HCT116 (cell line): Measurements from ENCODE around the gene CDC45. TPM values are rescaled to one million over a fixed set of nuclear protein-coding genes. Genes with fewer than 3 reads are reported as not detected.
"Not testable (repeated sequence)": the region's sequence is repeated elsewhere in the genome, so short reads cannot be mapped to it uniquely, and the experiment has no call there.

Source experiments
- ATAC-seq: fragments of 200-7000 bp; cut with Tn5 transposase; 2 replicates; pipeline ENCODE4 v1.9.1; 2020; ENCODE audit warnings: mild to moderate bottlenecking, moderate library complexity
- BruUV-seq: library from RNA; stranded (reverse); fragments of 400-500 nt; replicated peaks from 2 replicates; lab custom pipeline; 2021; lab: Mats Ljungman, UMichigan
- CTCF ChIA-PET: fragments of 300-600 bp; sonication (Branson Sonifier 250); formaldehyde crosslinking; loops from one replicate; lab custom pipeline; 2021; ENCODE audit warnings: antibody characterized with exemption; lab: Charles Lee
- POLR2A ChIA-PET: fragments of 300-600, 350-600 bp; sonication (Branson Sonifier 250); formaldehyde crosslinking; loops from one replicate; lab custom pipeline; 2021; ENCODE audit warnings: antibody characterized with exemption; lab: Charles Lee
- RAD21 ChIA-PET, 2 experiments: fragments of 300-600 bp; sonication (Branson Sonifier 250); formaldehyde crosslinking; loops; one replicate each; lab custom pipeline; 2023; ENCODE audit warnings: low total read pairs in 2 of 2; ENCODE audit not compliant: uncharacterized antibody in 2 of 2, unreplicated experiment in 2 of 2, low non-redundant PET in 1 of 2; lab: Charles Lee
- DNase-seq: peaks from one replicate; pipeline ENCODE4 v3.0.0-alpha.2; 2010; ENCODE audit warnings: low read depth, low spot score
- H2AFZ ChIP-seq: fragments of 200-600 bp; shearing (Covaris generic), sonication (generic); 2 replicates; pipeline ENCODE4 v1.6.1; 2017; ENCODE audit warnings: low read depth, mixed run types, mixed read lengths, antibody characterized with exemption, low read length; ENCODE audit not compliant: poor library complexity, severe bottlenecking
- H3K27ac ChIP-seq: 2 replicates; pipeline ENCODE4 v1.5.1; 2012; ENCODE audit warnings: low read depth, low read length
- H3K27me3 ChIP-seq: fragments of 200-600 bp; sonication (generic); 2 replicates; pipeline ENCODE4 v1.6.1; 2016; ENCODE audit warnings: mixed run types, low read length, mixed read lengths; ENCODE audit not compliant: insufficient read depth
- H3K36me3 ChIP-seq, 2 experiments: fragments of 200-500 bp in 1 of 2; fragments of 200-600 bp in 1 of 2; sonication (Bioruptor generic) in 1 of 2; sonication (generic) in 1 of 2; 2 replicates each; pipeline versions ENCODE4 v1.5.1 to v1.6.1; 2014 to 2016; ENCODE audit warnings: low read length in 2 of 2, inconsistent platforms in 1 of 2, mixed read lengths in 1 of 2, mixed run types in 1 of 2; ENCODE audit not compliant: insufficient read depth in 2 of 2, control insufficient read depth in 1 of 2
- H3K4me1 ChIP-seq, 2 experiments: fragments of 200-600 bp in 1 of 2; sonication (generic) in 1 of 2; 2 replicates each; pipeline versions ENCODE4 v1.5.1 to v1.6.1; 2012 to 2017; ENCODE audit warnings: low read length in 2 of 2, inconsistent platforms in 1 of 2, mild to moderate bottlenecking in 1 of 2, mixed read lengths in 1 of 2, mixed run types in 1 of 2, moderate library complexity in 1 of 2; ENCODE audit not compliant: insufficient read depth in 2 of 2, control insufficient read depth in 1 of 2
- H3K4me2 ChIP-seq: fragments of 200-600 bp; sonication (generic); 2 replicates; pipeline ENCODE4 v1.6.1; 2017; ENCODE audit warnings: mixed run types, low read length, mixed read lengths
- H3K4me3 ChIP-seq, 2 experiments: fragments of 200-600 bp in 1 of 2; sonication (generic) in 1 of 2; replicated peaks in 1 of 2; 2 replicates each; pipeline ENCODE4 v1.5.1; 2011 to 2016; ENCODE audit warnings: low read length in 2 of 2, control low read depth in 1 of 2, low read depth in 1 of 2, mild to moderate bottlenecking in 1 of 2, mixed read lengths in 1 of 2, mixed run types in 1 of 2
- H3K79me2 ChIP-seq: fragments of 200-600 bp; sonication (generic); 2 replicates; pipeline ENCODE4 v1.6.1; 2017; ENCODE audit warnings: mild to moderate bottlenecking, mixed run types, low read length, moderate library complexity, mixed read lengths; ENCODE audit not compliant: insufficient read depth
- H3K9ac ChIP-seq: fragments of 200-600 bp; sonication (generic); 2 replicates; pipeline ENCODE4 v1.6.1; 2016; ENCODE audit warnings: low read length, mixed read lengths
- H3K9me2 ChIP-seq: fragments of 200-600 bp; sonication (generic), shearing (Covaris generic); 2 replicates; pipeline ENCODE4 v1.6.1; 2017; ENCODE audit warnings: mixed run types, mild to moderate bottlenecking, moderate library complexity; ENCODE audit not compliant: insufficient read depth
- H3K9me3 ChIP-seq, 2 experiments: fragments of 200-500 bp in 1 of 2; fragments of 200-600 bp in 1 of 2; sonication (Bioruptor generic) in 1 of 2; sonication (generic) in 1 of 2; 2 replicates each; pipeline ENCODE4 v1.6.1; 2014 to 2017; ENCODE audit warnings: low read length in 2 of 2, mixed read lengths in 2 of 2, inconsistent platforms in 1 of 2, low read depth in 1 of 2, mild to moderate bottlenecking in 1 of 2, mixed run types in 1 of 2, moderate library complexity in 1 of 2; ENCODE audit not compliant: control insufficient read depth in 1 of 2, insufficient read depth in 1 of 2
- H4K20me1 ChIP-seq: fragments of 200-600 bp; sonication (generic), shearing (Covaris generic); 2 replicates; pipeline ENCODE4 v1.6.1; 2017; ENCODE audit warnings: mixed run types, mild to moderate bottlenecking, moderate library complexity; ENCODE audit not compliant: insufficient read depth
- EGR1 ChIP-seq: IDR thresholded peaks from 2 replicates; pipeline ENCODE4 v1.6.1; 2012; ENCODE audit warnings: low read depth
- POLR2A ChIP-seq: IDR thresholded peaks from 2 replicates; pipeline ENCODE4 v1.7.0; 2011; ENCODE audit warnings: borderline replicate concordance; ENCODE audit not compliant: insufficient read depth, insufficient read length; ENCODE audit errors: extremely low read depth
- RAD21 ChIP-seq: IDR thresholded peaks from 2 replicates; pipeline ENCODE4 v1.6.1; 2012; ENCODE audit warnings: low read depth, mild to moderate bottlenecking
- TCF7L2 ChIP-seq: IDR thresholded peaks from 2 replicates; pipeline ENCODE4 v1.7.0; 2011; ENCODE audit warnings: borderline replicate concordance, inconsistent platforms; ENCODE audit not compliant: insufficient read depth, insufficient read length; ENCODE audit errors: extremely low read depth
- YY1 ChIP-seq: IDR thresholded peaks from 2 replicates; pipeline ENCODE4 v1.6.1; 2011; ENCODE audit warnings: low read length, low read depth, moderate library complexity, mild to moderate bottlenecking; ENCODE audit not compliant: insufficient replicate concordance; ENCODE audit errors: extremely low read depth
- ZNF274 ChIP-seq: fragments of 200-500 bp; sonication (Bioruptor generic); IDR thresholded peaks from 2 replicates; pipeline ENCODE4 v1.6.1; 2014; ENCODE audit warnings: mild to moderate bottlenecking, low read depth, low read length, inconsistent platforms
- intact Hi-C: fragments of 100-400 bp; cut with micrococcal nuclease; formaldehyde crosslinking; loops from 2 replicates; pipeline ENCODE4 v1.10.0; 2022
- total RNA-seq: library from RNA; stranded (reverse); gene quantifications from one replicate; pipeline ENCODE4 v1.2.1, GENCODE V29; 2021; ENCODE audit not compliant: unreplicated experiment
- TF ChIP-seq, protein P1 (sequence below): IDR thresholded peaks from 2 replicates; pipeline ENCODE4 v1.6.1; 2012

CDC45 gene
- total RNA-seq, 1 experiment from 2014 or later = 43.4 TPM

DNA sequence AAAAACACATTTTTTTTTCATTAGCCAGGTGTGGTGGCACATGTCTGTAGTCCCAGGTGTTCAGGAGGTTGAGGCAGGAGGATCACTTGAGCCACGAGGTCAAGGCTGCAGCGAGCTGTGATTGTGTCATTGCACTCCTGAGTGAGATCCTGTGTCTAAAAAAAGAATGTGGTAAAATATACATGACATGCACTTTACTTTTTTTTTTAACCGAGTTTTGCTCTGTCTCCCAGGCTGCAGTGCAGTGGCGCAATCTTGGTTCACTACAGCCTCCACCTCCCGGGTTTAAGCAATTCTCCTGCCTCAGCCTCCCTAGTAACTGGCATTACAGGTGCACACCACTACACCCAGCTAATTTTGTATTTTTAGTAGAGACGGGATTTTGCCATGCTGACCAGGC, 67.0 kb downstream of the CDC45 start:
- H3K9me3 ChIP-seq = no peaks in the 10 kb centered on the region

DNA sequence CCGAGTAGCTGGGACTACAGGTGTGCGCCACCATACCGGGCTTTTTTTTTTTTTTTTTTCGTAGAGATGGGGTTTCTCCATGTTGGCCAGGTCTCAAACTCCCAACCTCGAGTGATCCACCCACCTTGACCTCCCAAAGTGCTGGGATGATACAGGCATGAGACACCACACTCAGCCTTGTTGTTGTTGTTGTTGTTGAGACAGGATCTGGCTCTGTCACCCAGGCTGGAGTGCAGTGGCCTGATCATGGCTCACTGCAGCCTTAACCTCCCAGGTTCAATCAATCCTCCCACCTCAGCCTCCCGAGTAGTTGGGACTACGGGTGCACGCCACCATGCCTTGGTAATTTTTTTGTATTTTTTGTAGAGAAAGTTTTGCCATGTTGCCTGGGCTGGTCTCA, 67.9 kb downstream of the CDC45 start:
- ChIA-PET CTCF (no interaction called here), RAD21 (no interaction called here), POLR2A (no interaction called here)
- Histone ChIP-seq H3K36me3 (no peaks in the 10 kb centered on the region), H2AFZ (no peak overlapping the region), H4K20me1 (no peaks in the 10 kb centered on the region), H3K4me1 (no peaks in the 10 kb centered on the region), H3K27ac (no peak overlapping the region), H3K9me3 (no peaks in the 10 kb centered on the region), H3K4me3 (no peak overlapping the region), H3K27me3 (no peaks in the 10 kb centered on the region), H3K9ac (no peak overlapping the region), H3K79me2 (no peaks in the 10 kb centered on the region), H3K4me2 (no peak overlapping the region), H3K9me2 (no peaks in the 10 kb centered on the region)
- BruUV-seq = no TSS peak
- DNase-seq (no peak), ATAC-seq (no peak)
- intact Hi-C loops = no loop called here
- TF ChIP-seq ZNF274 = no peak
- TF ChIP-seq, protein P1, sequence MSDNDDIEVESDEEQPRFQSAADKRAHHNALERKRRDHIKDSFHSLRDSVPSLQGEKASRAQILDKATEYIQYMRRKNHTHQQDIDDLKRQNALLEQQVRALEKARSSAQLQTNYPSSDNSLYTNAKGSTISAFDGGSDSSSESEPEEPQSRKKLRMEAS = no peak

More for the DNA sequence above, 67.0 kb downstream of the CDC45 start:
- H3K27ac ChIP-seq = no peak overlapping the region
- H3K4me2 ChIP-seq = no peak overlapping the region
- no peak for DNase-seq
- POLR2A ChIA-PET = no interaction called here
- TF ChIP-seq TCF7L2 = no peak
- TF ChIP-seq RAD21 = no peak
- no peak for TF ChIP-seq POLR2A
- TF ChIP-seq YY1 = no peak
- no peak for TF ChIP-seq EGR1
- TF ChIP-seq, all 23 proteins: peak for 0
- ATAC-seq = no peak
- intact Hi-C loops = no loop called here
- ChIA-PET CTCF (no interaction called here), RAD21 (no interaction called here)
- Histone ChIP-seq H3K79me2 (no peaks in the 10 kb centered on the region), H3K4me1 (no peaks in the 10 kb centered on the region), H3K27me3 (no peaks in the 10 kb centered on the region), H2AFZ (no peak overlapping the region), H3K36me3 (no peaks in the 10 kb centered on the region), H3K4me3 (no peak overlapping the region), H3K9ac (no peak overlapping the region), H4K20me1 (no peaks in the 10 kb centered on the region), H3K9me2 (no peaks in the 10 kb centered on the region)
- no TSS peak for BruUV-seq

- CTCF ChIA-PET, H3K4me1 ChIP-seq, H3K4me3 ChIP-seq, H3K9me3 ChIP-seq, H3K36me3 ChIP-seq, H3K4me2 ChIP-seq, ATAC-seq, H2AFZ ChIP-seq, H3K79me2 ChIP-seq, H3K9ac ChIP-seq, H4K20me1 ChIP-seq, DNase-seq, H3K27me3 ChIP-seq, H3K9me2 ChIP-seq, RAD21 ChIA-PET, intact Hi-C loops, H3K27ac ChIP-seq, BruUV-seq, POLR2A ChIA-PET: not testable (repeated sequence)
Measured at GRCh38 chr22:19548427-19548826, 68.7 kb downstream of the CDC45 start.
